Activated CD4-positive, alpha-beta memory T cell treated with anti-CD3 and anti-CD28 coated beads for 36 hours (primary cell): ENCODE data around the gene RIT2. TPM values are rescaled to one million over a fixed set of nuclear protein-coding genes. Genes with fewer than 3 reads are reported as not detected.

ENCODE experiments used
- CTCF ChIA-PET: fragments of 350-600 bp; sonication (Branson Sonifier 250); formaldehyde crosslinking; loops from one replicate; lab custom pipeline; 2021; ENCODE audit warnings: antibody characterized with exemption, inconsistent platforms; lab: Charles Lee
- POLR2A ChIA-PET: fragments of 350-600 bp; sonication (Branson Sonifier 250); formaldehyde crosslinking; loops from one replicate; lab custom pipeline; 2021; ENCODE audit warnings: antibody characterized with exemption; lab: Charles Lee
- DNase-seq: peaks from one replicate; pipeline ENCODE4 v3.0.0-alpha.2; 2020
- H3K27ac Mint-ChIP-seq: one replicate; pipeline ENCODE4 v1.8.0; 2021; ENCODE audit warnings: mixed read lengths
- H3K27me3 Mint-ChIP-seq: one replicate; pipeline ENCODE4 v1.8.0; 2021; ENCODE audit warnings: mixed read lengths
- H3K36me3 Mint-ChIP-seq: one replicate; pipeline ENCODE4 v1.8.0; 2021; ENCODE audit warnings: mixed read lengths
- H3K4me1 Mint-ChIP-seq: one replicate; pipeline ENCODE4 v1.8.0; 2021; ENCODE audit warnings: low read depth, mixed read lengths
- H3K4me3 Mint-ChIP-seq: one replicate; pipeline ENCODE4 v1.8.0; 2021; ENCODE audit warnings: mild to moderate bottlenecking, mixed read lengths
- H3K9me3 Mint-ChIP-seq: one replicate; pipeline ENCODE4 v1.8.0; 2021; ENCODE audit warnings: mixed read lengths
- intact Hi-C: fragments of 100-400 bp; cut with micrococcal nuclease; formaldehyde crosslinking; loops from one replicate; pipeline ENCODE4 v1.15.1; 2023
- total RNA-seq, 2 experiments: library from RNA; stranded (reverse); gene quantifications; one replicate each; pipeline ENCODE4 v1.2.3, GENCODE V29; 2021

RIT2 gene
- total RNA-seq, 2 experiments from 2014 or later = not detected

DNA sequence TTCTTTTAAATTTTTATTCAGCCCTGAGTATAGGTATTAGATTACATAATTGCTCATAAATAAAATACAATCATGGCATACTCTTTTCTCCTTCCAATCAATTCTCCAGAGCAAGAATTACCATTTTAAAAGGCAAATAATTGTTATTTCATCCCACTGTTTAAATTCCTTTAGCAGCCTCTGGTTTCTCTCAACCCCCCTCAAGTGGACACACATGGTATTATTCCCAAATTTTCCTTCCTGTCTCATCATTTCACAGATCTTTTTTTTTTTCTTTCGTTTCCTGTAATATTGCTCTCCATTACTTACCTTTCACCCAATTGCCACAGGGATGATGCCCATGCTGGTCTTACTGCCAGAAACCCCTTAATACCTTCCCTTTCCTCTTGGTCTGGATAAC is 385.2 kb downstream of the RIT2 start:
- intact Hi-C loops = no loop called here
- no peaks in the 10 kb centered on the region for H3K36me3 Mint-ChIP-seq
- no peak overlapping the region for H3K4me3 Mint-ChIP-seq

DNA sequence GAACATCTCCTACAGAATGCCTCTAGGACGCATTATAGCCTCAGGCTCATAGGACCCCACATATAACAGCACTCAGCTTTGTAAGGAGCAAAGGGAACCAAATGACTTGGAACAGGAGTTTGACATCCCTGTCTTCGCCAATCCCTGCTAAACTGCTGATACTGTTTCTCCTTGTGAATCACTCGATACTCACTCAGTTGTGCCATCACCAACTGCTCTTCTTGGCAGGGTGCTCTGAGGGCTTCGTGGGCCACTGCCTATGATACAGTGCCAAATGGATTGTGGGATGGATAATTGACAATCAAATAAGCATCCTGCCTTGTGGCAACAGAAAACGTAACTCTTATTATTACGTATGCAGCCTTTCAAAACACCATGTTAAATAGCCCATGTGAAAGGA is 396.3 kb downstream of the RIT2 start:
- Mint-ChIP-seq H3K36me3 (no peaks in the 10 kb centered on the region), H3K27ac (no peak overlapping the region), H3K9me3 (peaks cover 5% of the 10 kb centered on the region), H3K4me1 (no peaks in the 10 kb centered on the region), H3K27me3 (no peaks in the 10 kb centered on the region), H3K4me3 (no peak overlapping the region)
- POLR2A ChIA-PET = no interaction called here
- intact Hi-C loops = no loop called here
- no peak for DNase-seq
- CTCF ChIA-PET = no interaction called here

More for the DNA sequence above, 385.2 kb downstream of the RIT2 start:
- no peaks in the 10 kb centered on the region for H3K27me3 Mint-ChIP-seq
- no peaks in the 10 kb centered on the region for H3K4me1 Mint-ChIP-seq
- no peak for DNase-seq
- CTCF ChIA-PET = no interaction called here
- no peak overlapping the region for H3K27ac Mint-ChIP-seq
- H3K9me3 Mint-ChIP-seq = peaks cover 19% of the 10 kb centered on the region
- POLR2A ChIA-PET = no interaction called here

DNA sequence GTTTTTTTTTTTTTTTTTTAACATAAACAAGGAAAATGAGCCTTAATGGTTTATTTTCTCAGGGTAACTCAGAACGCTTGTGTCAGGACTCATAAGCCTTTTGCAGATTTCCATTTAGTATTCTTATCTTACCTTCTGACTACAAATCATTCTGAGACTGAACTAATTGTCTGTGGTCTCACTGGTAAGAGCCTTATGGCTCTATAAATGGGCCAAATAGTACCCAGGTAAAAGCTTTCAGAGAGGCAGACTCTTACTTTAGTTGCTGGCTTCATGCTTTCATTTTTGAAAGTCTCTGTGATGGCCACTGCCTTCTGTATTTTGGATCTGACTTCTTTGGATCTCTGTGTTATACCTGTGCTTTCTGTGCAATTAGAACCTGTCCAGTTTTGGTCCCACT is 403.4 kb downstream of the RIT2 start:
- Mint-ChIP-seq H3K4me3 (no peak overlapping the region), H3K4me1 (no peaks in the 10 kb centered on the region), H3K9me3 (peaks cover 4% of the 10 kb centered on the region), H3K36me3 (no peaks in the 10 kb centered on the region), H3K27ac (no peak overlapping the region), H3K27me3 (no peaks in the 10 kb centered on the region)
- no peak for DNase-seq
- ChIA-PET CTCF (no interaction called here), POLR2A (no interaction called here)
- intact Hi-C loops = no loop called here

DNA sequence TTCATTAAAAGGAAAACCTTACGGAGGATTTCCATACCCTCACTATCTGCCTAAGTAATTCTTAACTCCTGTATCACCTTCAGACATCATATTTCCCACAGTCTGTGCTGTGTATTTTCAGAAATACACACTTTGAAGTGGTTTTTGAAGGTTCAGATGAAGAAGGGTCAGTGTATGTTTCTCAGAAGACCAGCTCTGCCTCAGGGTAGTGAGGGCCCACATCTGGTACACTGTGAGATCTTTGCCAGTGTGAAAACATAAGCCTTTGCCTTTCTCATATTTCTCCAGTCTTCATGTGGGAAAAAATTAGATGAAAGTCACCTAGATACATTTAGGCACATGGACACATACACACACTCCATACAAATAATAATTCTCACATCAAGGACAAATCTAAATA is 408.4 kb downstream of the RIT2 start:
- H3K4me1 Mint-ChIP-seq = no peaks in the 10 kb centered on the region
- no peaks in the 10 kb centered on the region for H3K27me3 Mint-ChIP-seq
- POLR2A ChIA-PET = no interaction called here

DNA sequence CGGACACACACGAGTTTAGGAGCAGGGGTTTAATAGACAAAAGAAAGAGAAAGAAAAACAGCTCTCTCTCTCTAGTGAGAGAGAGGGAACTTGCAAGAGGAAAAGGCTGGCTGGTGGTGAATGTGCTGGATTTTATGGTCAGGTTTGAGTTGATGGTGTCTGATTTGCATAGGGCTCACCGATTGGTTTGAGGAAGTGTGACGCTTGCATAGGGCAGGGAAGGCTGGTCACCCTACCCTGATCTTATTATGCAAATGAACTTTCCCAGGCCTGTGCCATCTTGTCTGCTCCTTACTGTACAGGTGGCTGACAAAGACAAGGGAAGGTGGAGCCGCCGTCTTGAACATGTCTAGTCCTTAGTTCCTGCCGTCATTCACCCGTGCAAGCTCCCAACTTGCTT is 408.9 kb downstream of the RIT2 start:
- no peak overlapping the region for H3K27ac Mint-ChIP-seq
- no peaks in the 10 kb centered on the region for H3K27me3 Mint-ChIP-seq
- H3K36me3 Mint-ChIP-seq = no peaks in the 10 kb centered on the region
- intact Hi-C loops = no loop called here
- H3K4me3 Mint-ChIP-seq = no peak overlapping the region
- no peaks in the 10 kb centered on the region for H3K9me3 Mint-ChIP-seq
- DNase-seq = no peak
- ChIA-PET POLR2A (no interaction called here), CTCF (no interaction called here)
- no peaks in the 10 kb centered on the region for H3K4me1 Mint-ChIP-seq

More for the DNA sequence above, 408.4 kb downstream of the RIT2 start:
- DNase-seq = no peak
- Mint-ChIP-seq H3K9me3 (no peaks in the 10 kb centered on the region), H3K4me3 (no peak overlapping the region), H3K27ac (no peak overlapping the region), H3K36me3 (no peaks in the 10 kb centered on the region)
- intact Hi-C loops = no loop called here
- CTCF ChIA-PET = no interaction called here

DNA sequence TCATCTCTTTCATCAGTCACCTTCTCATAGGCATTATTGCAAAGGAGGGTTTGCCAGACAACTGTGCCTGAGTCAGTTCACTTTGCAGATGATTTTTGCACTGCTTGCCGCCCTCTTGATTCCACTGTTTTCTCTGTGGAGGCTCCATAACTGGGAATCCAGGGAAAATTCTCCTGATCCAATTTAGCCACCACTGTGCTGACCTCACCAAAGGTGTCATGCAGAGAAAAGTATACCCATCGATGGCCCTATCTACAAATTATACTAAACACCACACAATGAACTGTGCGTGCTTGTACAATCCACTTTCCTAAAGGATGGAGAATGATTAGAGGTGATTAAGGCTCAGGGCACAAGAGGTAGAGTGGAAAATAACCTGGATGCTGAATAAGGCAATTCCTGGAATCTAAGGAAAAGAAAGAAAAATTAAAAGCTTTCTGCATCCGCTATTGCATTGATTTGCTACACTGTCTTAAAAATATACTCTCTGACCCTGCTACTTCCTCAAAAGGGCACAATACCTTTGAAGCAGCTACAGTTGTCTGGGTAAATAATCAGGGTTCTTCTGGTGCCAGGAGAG is 409.4 kb downstream of the RIT2 start:
- Mint-ChIP-seq H3K9me3 (no peaks in the 10 kb centered on the region), H3K4me3 (no peak overlapping the region), H3K36me3 (no peaks in the 10 kb centered on the region), H3K27ac (no peak overlapping the region), H3K27me3 (no peaks in the 10 kb centered on the region), H3K4me1 (no peaks in the 10 kb centered on the region)
- ChIA-PET POLR2A (no interaction called here), CTCF (no interaction called here)
- intact Hi-C loops = no loop called here
- no peak for DNase-seq

Other genes starting within 250 kb of the RIT2 start
- gene SYT4, start 161.8 kb upstream of the RIT2 start, total RNA-seq = not detected